ENCODE results near the gene OR6N1. TPM values are rescaled to one million over a fixed set of nuclear protein-coding genes. Genes with fewer than 3 reads are reported as not detected.

OR6N1 gene
- total and polyA plus RNA-seq, 8 donors, result not detected

DNA sequence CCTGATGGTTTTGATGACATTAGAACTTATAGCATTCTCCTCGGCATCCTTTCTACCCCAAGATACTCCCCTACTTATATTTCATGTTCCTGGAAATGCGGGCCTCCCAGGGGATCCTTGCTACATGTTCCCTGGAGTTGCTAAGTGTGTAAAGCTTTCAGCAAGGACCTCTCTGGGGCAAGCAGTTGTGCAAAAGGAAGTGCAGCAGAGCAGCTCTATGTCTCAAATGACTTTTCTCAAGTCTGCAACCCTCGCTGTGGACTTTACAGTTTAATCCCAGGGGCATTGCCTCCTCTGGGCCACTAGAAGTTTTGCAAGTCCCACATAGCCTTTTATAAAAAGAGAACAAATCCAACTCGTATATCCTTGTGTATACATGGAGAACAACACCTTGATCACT is 38.3 kb upstream of the OR6N1 start:
- Histone ChIP-seq H3K27me3 (no peaks in the 10 kb centered on the region), H3K27ac (peak overlapping the region in 2 of 5 donors; percentile 11 to 26), H3K9me3 (no peaks in the 10 kb centered on the region), H3K4me3 (no peak overlapping the region), H3K36me3 (no peaks in the 10 kb centered on the region), H3K4me1 (no peaks in the 10 kb centered on the region)
- TF ChIP-seq EP300 (IDR thresholded peaks at IDR 0.05), result no peak
- intact Hi-C loops (cut with DNase I; ENCODE audit: low total_unique reads), result no loop called here
- no peak for DNase-seq
- WGBS, 5 donors, result 69 to 82% (median 76%) methylated on average over 4 of the region's 4 CpGs

- intact Hi-C loops (cut with DNase I; ENCODE audit: low total_unique reads), result no loop called here
- no peaks in the 10 kb centered on the region for H3K27me3 ChIP-seq
Measured at GRCh38 chr1:158809862-158810261, 37.9 kb upstream of the OR6N1 start.

DNA sequence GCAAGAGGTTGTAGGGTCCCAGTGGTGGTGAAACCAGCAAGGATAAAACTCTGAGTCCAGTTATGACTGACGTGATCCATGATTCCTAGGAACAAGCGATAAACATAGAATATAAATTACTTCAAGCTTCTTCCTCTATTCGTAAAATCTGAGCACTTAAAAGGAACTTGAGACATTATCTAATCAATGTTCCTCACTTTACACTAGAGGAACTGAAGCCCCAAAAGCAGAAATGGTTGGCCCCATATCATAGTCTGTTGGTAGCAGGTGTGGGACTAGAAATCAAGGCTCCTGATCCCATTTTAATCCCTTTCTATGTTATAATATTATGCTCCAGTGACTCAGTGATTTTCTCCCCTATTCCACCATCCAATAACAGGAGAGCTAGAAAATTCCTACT is 37.3 kb upstream of the OR6N1 start:
- peak overlapping the region in 2 of 5 donors; percentile 10 to 53 for H3K27ac ChIP-seq
- no peak overlapping the region for H3K4me3 ChIP-seq
- H3K4me1 ChIP-seq, result no peaks in the 10 kb centered on the region
- intact Hi-C loops (cut with DNase I; ENCODE audit: low total_unique reads), result no loop called here
- H3K27me3 ChIP-seq, result no peaks in the 10 kb centered on the region
- no peaks in the 10 kb centered on the region for H3K9me3 ChIP-seq
- TF ChIP-seq POLR2AphosphoS5 (IDR thresholded peaks at IDR 0.05) (no peak), EP300 (IDR thresholded peaks at IDR 0.05) (no peak), POLR2A (IDR thresholded peaks at IDR 0.05) (no peak), CTCF (IDR thresholded peaks at IDR 0.05) (no peak)
- 63 to 84% (median 82%) methylated on average over 3 of the region's 3 CpGs for WGBS, 5 donors
- no peaks in the 10 kb centered on the region for H3K36me3 ChIP-seq
- no peak for DNase-seq

More at GRCh38 chr1:158809862-158810261, 37.9 kb upstream of the OR6N1 start:
- Histone ChIP-seq H3K27ac (peak overlapping the region in 2 of 5 donors; percentile 11 to 53), H3K9me3 (no peaks in the 10 kb centered on the region), H3K4me1 (no peaks in the 10 kb centered on the region), H3K36me3 (no peaks in the 10 kb centered on the region), H3K4me3 (no peak overlapping the region)
- TF ChIP-seq POLR2AphosphoS5 (IDR thresholded peaks at IDR 0.05) (no peak), CTCF (IDR thresholded peaks at IDR 0.05) (no peak), POLR2A (IDR thresholded peaks at IDR 0.05) (no peak), EP300 (IDR thresholded peaks at IDR 0.05) (no peak)
- WGBS, 5 donors, result 81 to 90% (median 87%) methylated on average over 5 of the region's 5 CpGs
- DNase-seq, result no peak

GRCh38 chr1:158806916-158807536 is 35.0 kb upstream of the OR6N1 start:
- Histone ChIP-seq H3K4me3 (no peak overlapping the region), H3K27ac (no peak overlapping the region), H3K27me3 (no peaks in the 10 kb centered on the region), H3K4me1 (no peaks in the 10 kb centered on the region), H3K9me3 (no peaks in the 10 kb centered on the region), H3K36me3 (no peaks in the 10 kb centered on the region)
- no peak for TF ChIP-seq POLR2A (IDR thresholded peaks at IDR 0.05)
- TF ChIP-seq CTCF (IDR thresholded peaks at IDR 0.05), result no peak
- TF ChIP-seq POLR2AphosphoS5 (IDR thresholded peaks at IDR 0.05), result no peak
- no peak for TF ChIP-seq EP300 (IDR thresholded peaks at IDR 0.05)
- intact Hi-C loops (cut with DNase I; ENCODE audit: low total_unique reads), result no loop called here
- DNase-seq, result peak in 1 of 2 donors; percentile 28
- WGBS, 5 donors, result 55 to 80% (median 74%) methylated on average over 6 of the region's 6 CpGs

GRCh38 chr1:158803678-158804077 is 31.7 kb upstream of the OR6N1 start:
- no peak for DNase-seq
- intact Hi-C loops (cut with DNase I; ENCODE audit: low total_unique reads), result no loop called here
- no peak overlapping the region for H3K27ac ChIP-seq
- H3K27me3 ChIP-seq, result no peaks in the 10 kb centered on the region
- no peaks in the 10 kb centered on the region for H3K4me1 ChIP-seq
- WGBS, 5 donors, result 35 to 81% (median 48%) methylated on average over 1 of the region's 1 CpG
- TF ChIP-seq POLR2AphosphoS5 (IDR thresholded peaks at IDR 0.05), result no peak
- TF ChIP-seq POLR2A (IDR thresholded peaks at IDR 0.05), result no peak
- no peak for TF ChIP-seq EP300 (IDR thresholded peaks at IDR 0.05)
- TF ChIP-seq CTCF (IDR thresholded peaks at IDR 0.05), result no peak
- no peaks in the 10 kb centered on the region for H3K9me3 ChIP-seq
- no peaks in the 10 kb centered on the region for H3K36me3 ChIP-seq
- no peak overlapping the region for H3K4me3 ChIP-seq
